ENCODE results near the gene COX6A2.
"Not testable (repeated sequence)": the region's sequence is repeated elsewhere in the genome, so short reads cannot be mapped to it uniquely, and the experiment has no call there.

The COX6A2 gene

GRCh38 chr16:31423241-31423640 lies 4.9 kb downstream of the COX6A2 start:
- no peak for DNase-seq (ENCODE audit: extremely low read depth, low read depth)
- TF ChIP-seq, protein P1, sequence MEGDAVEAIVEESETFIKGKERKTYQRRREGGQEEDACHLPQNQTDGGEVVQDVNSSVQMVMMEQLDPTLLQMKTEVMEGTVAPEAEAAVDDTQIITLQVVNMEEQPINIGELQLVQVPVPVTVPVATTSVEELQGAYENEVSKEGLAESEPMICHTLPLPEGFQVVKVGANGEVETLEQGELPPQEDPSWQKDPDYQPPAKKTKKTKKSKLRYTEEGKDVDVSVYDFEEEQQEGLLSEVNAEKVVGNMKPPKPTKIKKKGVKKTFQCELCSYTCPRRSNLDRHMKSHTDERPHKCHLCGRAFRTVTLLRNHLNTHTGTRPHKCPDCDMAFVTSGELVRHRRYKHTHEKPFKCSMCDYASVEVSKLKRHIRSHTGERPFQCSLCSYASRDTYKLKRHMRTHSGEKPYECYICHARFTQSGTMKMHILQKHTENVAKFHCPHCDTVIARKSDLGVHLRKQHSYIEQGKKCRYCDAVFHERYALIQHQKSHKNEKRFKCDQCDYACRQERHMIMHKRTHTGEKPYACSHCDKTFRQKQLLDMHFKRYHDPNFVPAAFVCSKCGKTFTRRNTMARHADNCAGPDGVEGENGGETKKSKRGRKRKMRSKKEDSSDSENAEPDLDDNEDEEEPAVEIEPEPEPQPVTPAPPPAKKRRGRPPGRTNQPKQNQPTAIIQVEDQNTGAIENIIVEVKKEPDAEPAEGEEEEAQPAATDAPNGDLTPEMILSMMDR (IDR thresholded peaks at IDR 0.05; ENCODE audit: low read depth, low read length, missing control alignments) = no peak
- H3K4me3 ChIP-seq (replicated peaks; ENCODE audit: low read depth, low read length) = no peak overlapping the region

DNA sequence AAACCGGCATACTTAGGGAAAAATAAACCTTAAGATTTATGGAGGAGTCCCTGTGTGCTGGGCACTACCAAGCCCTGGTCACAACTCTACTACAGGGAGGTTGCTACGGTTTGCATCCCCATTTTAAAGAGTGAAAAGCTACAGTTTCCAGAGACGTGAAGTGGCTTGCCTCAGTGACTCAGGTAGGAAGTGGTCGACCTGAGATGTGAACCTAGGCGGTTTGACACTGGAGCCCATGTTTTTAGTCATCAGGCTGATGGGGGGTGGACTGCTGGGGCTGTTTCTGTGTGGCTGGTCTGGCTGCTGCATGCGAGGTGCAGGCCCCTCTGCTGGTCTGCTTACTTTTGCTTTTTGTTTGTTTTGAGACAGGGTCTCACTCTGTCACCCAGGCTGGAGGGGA lies 6.6 kb downstream of the COX6A2 start:
- TF ChIP-seq, protein P1 (IDR thresholded peaks at IDR 0.05; ENCODE audit: low read depth, low read length, missing control alignments) = no peak
- H3K4me3 ChIP-seq (replicated peaks; ENCODE audit: low read depth, low read length) = no peak overlapping the region
- DNase-seq (ENCODE audit: extremely low read depth, low read depth) = no peak

- DNase-seq (ENCODE audit: extremely low read depth, low read depth) = no peak
- TF ChIP-seq, protein P1 (IDR thresholded peaks at IDR 0.05; ENCODE audit: low read depth, low read length, missing control alignments) = no peak
- H3K4me3 ChIP-seq (replicated peaks; ENCODE audit: low read depth, low read length) = no peak overlapping the region
Observed at GRCh38 chr16:31420037-31420436, 8.1 kb downstream of the COX6A2 start.

GRCh38 chr16:31417916-31418315 lies 10.2 kb downstream of the COX6A2 start:
- DNase-seq (ENCODE audit: extremely low read depth, low read depth) = no peak
- H3K4me3 ChIP-seq (replicated peaks; ENCODE audit: low read depth, low read length) = no peak overlapping the region
- TF ChIP-seq, protein P1 (IDR thresholded peaks at IDR 0.05; ENCODE audit: low read depth, low read length, missing control alignments) = no peak

- not testable (repeated sequence) for DNase-seq (ENCODE audit: extremely low read depth, low read depth); H3K4me3 ChIP-seq (replicated peaks; ENCODE audit: low read depth, low read length)
Observed at GRCh38 chr16:31417036-31417435, 11.1 kb downstream of the COX6A2 start.

- TF ChIP-seq, protein P1 (IDR thresholded peaks at IDR 0.05; ENCODE audit: low read depth, low read length, missing control alignments) = no peak
- no peak for DNase-seq (ENCODE audit: extremely low read depth, low read depth)
- H3K4me3 ChIP-seq (replicated peaks; ENCODE audit: low read depth, low read length) = no peak overlapping the region
Observed at GRCh38 chr16:31416371-31416770, 11.8 kb downstream of the COX6A2 start.

DNA sequence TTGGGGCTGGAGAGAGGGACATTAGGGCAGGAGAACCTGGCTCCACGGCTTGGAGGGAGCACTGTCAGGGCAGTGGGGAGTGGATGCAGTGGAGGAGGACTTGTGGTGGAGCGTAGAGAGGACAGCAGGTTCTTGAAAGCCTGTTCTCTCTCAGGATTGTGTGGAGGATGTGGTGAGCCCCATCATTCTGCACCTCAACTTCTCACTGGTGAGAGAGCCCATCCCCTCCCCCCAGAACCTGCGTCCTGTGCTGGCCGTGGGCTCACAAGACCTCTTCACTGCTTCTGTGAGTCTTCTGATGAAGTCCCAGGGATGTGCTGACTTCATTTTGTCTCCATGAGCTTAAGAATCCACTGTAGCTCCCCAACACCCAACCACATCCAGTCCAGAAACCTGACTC lies 13.5 kb downstream of the COX6A2 start:
- TF ChIP-seq, protein P1 (IDR thresholded peaks at IDR 0.05; ENCODE audit: low read depth, low read length, missing control alignments) = no peak
- no peak overlapping the region for H3K4me3 ChIP-seq (replicated peaks; ENCODE audit: low read depth, low read length)
- no peak for DNase-seq (ENCODE audit: extremely low read depth, low read depth)
